GF-D8 (cell line): ENCODE data around the gene XPC.
A peak's percentile ranks its signal among the peaks of the same experiment; 100 is the strongest.
"Not testable (repeated sequence)": the region's sequence is repeated elsewhere in the genome, so short reads cannot be mapped to it uniquely, and the experiment has no call there.

ENCODE experiments used
- DNase-seq: peaks from one replicate; lab custom pipeline; 2025; lab: John Stamatoyannopoulos, UW

The XPC gene

DNA sequence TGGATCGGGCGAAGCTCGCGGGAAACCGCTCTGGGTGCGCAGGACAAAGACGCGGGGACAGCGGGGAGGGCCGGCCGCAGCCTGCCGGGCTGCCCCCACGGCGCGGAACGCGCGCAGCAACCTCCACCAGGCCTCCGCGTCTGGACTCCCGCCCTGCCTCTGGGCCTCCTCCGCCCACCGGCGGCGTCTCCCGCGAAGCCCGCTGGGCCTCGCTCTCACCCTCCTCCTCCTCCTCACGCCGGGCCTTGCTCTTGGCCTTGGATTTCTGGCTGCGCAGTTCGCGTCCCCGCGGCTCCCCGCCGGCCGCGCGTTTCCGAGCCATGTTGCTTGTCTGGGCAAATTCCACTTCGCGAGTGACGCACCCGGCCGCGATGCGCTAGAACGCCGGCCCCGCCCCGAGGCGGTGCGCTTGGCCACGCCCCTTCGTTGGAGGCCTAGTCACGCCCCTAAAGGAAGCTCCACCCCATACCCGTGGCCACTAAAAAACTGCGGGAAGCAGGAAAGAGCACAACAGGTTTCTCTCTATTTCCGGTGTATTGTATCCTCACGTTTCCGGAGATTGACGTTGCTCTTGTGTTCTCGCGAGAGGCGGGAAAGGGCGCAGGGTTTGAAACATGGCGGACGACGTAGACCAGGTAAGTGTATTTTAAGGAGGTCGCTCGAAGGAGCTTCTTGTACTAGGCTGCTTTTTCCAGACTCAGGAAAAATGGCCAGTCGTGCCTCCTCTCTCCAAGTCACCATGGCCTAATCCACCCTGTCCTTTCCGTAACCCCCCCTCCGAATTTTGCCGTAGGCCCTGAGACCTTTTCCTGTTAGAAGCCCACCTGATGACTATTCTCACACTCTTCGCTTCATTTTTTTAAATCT lies at the start of gene XPC, which contains the start of gene LSM3:
TSS of gene XPC (minus strand) at position 355 of the 867 bp plus-strand sequence. CDS start at position 322, 33 bp downstream.
TSS of gene LSM3 (plus strand) at position 571 of the 867 bp plus-strand sequence. CDS start at position 615, 44 bp downstream.
- DNase-seq, result peak; percentile 94

DNA sequence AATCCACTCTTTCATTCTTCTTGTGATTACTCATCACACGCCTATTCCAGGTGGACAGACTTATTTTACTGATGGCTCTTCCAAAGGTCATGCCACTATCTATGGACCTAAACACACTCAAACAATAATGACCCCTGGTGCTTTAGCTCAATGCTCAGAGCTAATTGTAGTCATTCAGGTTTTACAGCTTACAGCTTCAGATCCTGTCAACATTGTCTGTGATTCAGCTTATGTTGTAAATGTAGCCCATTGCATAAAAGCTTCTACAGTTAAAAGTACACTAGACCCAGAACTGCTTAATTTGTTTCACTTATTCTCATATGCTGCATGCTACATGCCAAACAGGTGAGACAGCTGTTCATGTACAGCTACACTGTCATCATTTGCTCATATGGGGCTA lies 49.5 kb upstream of the XPC start:
- no peak for DNase-seq

DNA sequence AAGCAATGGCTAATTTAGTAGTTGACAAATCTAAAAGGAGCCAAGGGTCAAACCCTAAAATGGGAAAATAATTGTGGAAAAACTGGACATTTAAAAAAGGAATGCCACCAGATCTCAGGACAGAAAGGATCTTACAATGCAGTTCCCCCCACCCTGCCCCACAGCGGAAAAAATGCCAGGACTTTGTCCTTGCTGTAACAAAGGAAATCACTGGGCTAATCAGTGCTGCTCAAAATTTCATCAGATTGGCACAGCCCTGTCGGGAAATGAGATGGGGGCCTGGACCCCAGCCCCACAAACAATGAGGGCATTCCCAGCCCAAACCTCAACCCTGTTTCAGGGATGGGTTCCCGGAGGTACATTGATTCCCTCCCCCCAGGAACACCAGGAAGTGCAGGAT lies 48.0 kb upstream of the XPC start:
- DNase-seq, result not testable (repeated sequence)

DNA sequence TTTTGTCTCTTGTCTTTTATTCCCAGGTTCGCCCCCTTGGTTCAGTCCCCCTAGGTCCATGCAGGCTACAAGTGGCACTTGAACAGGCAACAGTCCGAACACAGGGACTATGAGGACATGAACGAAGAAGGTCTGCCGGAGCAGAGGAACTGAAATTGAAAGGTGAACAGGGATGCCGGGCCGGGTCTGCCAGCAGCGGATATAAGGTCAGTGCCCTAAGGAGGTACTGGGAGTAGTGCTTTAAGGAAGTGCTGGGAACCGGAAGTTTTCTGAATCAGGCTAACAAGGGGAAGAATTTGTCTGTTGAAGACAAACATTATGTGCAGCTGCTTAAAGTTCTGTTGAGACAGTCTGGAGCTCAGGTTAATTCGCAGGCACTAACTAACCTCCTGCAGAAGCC lies 47.0 kb upstream of the XPC start:
- DNase-seq, result no peak

DNA sequence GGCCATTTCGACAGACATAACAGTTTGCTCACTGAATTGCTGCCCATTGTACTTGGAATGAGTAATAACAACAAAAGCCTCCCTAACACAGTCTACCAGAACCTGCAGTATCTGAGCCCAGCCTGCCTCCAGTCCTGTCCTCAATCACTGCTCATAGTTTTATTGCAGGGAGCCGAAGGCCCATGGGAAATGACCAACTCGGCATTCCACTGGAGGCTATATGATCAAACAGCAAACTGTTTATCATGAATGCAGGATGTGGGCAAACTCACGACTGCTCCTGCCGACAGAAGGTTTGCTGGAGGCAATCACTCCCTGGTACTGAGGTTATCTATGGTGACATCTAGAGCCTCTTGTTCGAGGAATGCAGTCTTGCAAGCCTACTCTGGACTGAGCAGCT lies 46.5 kb upstream of the XPC start:
- DNase-seq, result no peak

DNA sequence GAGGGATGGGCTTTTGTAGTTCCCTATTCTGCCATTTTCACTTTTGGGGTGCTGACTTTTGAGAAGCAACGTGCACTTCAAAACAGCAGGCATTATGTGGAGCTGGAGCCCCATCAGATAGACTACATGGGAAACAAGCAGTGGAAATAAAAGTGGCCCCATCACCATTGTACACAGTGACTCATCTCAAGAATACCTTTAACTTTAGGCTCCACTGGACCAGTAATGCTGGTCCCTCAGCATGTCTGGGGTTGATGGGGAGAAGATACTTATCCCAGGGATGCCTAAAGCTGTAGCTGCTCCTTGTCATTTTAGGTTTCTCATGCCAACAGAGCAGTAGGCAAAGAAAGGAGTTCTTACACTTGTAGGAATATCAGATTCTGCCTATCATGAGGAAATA lies 45.2 kb upstream of the XPC start:
- no peak for DNase-seq

DNA sequence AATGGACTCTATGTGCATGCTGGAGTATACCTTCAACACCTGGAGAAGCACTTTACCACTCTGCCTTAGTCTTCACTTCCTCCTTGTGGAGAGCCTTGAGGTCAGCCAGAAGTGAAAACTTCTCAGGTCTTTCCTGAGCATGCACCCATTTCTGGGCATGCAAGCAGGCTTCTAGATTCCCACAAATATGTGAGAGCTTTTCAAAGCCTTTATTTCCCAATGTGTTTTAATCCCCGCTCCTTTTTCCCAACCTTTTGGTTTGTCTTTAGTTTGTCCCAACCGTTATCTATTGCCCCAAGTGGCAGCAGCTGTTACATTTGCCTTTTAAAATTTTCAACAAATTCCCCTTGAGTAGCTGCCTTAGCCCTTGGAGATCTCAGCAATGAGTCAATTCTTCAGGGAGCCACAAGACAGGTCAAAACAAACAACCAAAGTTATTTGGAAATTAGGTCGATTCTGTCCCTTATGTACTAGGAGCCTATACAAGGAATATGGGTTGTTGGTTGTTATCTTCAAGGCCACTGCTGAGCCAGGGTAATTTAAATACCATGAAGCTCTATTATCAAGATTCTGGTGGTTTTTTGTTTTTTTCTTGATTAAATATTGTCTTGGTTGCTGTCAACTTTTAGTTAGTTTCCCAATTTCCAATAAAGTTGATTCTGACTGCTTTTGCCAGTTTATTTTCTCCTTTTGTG lies 44.6 kb upstream of the XPC start:
- DNase-seq, result no peak

DNA sequence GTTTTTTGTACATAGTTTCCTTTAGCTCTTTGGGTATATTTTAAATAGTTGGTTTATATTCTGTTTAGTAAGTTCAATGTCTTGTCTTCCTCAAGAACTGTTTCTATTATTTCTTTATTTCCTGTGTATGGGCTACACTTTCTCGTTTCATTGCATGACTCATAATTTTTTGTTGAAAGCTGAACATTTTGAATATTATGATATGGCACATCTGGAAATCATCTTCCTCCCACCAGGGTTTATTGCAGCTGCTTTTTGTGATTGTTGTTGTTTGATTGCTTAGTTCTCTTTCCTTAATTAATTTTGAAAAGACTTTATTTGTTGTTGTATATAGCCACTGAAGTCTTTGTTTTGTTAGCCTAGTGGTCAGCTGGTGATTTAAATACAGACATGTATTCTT lies 44.1 kb upstream of the XPC start:
- DNase-seq, result no peak

DNA sequence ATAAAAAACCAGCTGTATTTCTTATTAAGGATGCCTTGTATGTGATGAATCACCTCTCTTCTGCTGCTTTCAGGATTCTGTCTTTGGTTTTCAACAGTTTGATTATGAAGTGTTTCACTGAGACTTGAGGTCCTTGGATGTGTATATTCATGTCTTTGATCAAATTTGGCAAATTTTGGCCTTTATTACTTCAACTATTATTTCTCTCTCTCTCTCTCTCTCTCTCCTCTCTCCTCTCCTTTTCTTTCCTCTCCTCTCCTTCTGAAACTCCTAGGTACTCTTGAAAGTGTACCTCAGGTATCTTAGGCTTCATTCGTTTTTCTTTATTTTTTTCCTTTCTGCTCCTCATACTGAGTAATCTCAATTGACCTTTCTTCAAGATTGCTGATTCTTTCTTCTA lies 43.5 kb upstream of the XPC start:
- DNase-seq, result no peak

DNA sequence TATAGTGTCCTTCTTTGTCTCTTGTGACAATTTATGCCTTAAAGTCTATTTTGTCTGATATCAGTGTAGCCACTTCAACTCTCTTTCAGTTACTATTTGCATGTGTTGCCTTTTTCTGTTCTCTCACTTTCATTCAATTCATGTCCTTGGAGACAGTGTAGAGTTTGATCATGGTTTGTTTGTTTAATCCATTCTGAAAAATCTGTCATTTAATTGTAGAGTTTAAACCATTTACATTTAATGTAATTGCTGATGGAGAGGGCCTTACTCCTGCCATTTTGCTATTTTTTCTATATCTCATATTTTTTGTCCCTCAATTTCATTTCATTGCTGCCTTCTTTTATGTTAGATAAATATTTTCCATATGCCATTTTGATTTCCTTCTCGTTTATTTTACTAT lies 42.5 kb upstream of the XPC start:
- no peak for DNase-seq

DNA sequence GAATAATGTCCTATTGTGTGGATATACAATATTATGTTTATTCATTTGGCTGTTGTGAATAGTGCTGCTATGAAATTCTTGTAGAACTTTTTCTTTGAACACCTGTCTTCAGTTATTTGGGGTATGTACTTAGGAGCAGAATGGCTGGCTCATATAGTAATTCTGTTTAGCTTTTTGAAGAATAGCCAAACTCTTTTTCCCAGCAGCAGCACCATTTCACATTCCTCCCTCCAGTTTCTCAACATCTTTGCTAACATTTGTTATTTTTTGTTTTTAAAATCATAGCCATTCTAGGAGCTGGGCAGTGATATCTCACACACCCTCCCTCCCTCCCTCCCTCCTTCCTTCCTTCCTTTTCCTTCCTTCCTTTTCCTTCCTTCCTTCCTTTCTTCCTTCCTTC lies 40.0 kb upstream of the XPC start:
- DNase-seq, result no peak

DNA sequence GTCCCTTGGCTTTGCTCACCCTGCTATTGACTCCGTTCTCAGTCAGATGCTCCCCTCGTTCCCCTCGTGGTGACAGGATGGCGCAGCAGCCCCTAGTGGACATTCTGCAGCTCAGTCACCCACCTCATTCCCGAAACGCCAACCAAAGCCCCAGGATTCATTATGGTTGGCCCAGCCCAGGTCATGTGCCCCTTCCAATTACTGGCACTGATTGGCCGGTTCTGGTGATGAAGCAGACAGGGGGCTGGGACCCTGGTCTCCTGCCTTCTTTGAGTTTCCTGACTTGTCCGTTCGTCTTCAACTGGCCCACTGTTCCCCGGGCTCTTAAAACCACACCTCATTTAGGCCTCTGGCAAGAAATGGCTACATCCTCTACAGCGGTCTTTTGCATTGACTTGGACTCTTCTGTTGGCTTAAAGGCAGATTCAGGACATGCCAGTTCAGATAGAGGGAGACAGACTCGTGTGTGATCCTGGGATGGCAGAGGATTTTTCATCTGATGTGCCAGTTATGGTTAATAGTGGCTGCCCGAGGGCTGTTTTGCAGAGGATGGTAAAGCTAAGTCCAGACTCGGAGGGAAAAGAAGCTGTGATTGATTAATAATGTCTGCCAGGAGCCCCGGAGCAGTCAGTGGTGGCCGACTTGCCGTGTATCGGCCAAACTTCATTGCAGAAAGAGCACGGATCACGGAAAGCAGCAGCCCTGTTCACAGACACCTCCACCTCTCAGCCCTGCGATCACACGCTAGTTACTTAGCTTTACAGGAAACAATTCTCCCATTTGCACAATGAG lies 38.1 kb upstream of the XPC start:
- DNase-seq, result no peak

DNA sequence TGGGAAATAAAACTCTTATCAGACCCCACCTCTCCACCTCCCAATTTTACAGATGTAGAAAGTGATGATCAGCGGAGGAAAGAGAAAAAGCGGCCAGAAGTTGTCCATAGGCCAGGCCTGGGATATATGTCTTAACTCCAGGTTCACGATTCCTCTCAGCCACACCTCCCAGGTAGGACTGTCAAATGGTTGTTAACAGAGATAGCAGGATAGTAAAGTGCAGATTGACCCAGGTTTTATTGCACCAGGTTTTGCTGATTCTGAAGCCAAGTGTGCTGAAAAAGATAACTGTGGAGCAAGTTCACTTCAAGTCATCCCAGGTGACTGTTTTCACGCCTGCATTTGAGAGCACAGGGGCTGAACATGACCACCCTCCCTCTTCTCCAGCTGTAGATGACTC lies 36.4 kb upstream of the XPC start:
- no peak for DNase-seq

DNA sequence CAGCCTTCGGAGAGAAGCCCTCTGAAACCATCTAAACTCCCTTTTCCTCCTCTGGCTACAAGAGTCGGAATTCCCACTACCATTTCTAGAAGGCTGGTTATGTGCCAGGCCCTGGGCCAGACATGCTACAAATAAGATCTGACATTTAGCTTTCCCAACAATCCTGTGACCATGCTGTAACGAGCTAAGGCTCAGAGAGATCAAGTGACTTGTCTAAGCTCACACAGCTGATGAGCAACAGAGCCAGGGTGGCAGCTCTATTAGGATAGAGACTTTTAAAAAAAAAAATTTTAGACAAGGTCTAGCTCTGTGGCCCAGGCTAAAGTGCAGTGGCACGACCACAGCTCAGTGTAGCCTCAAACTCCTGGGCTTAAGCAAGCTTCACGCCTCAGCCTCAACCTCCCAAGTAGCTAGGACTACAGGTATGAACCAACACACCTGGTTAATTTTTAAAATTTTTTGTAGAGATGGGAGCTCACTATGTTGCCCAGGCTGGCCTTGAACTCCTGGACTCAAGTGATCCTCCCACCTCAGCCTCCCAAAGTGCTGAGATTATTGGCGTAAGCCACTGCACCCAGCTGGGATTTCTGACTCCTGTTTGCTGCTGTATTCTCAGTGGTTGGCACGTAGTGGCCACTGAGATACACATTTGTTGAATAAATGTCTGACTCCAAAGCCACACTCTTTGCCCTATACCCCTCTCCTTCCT lies 34.8 kb upstream of the XPC start:
- no peak for DNase-seq

DNA sequence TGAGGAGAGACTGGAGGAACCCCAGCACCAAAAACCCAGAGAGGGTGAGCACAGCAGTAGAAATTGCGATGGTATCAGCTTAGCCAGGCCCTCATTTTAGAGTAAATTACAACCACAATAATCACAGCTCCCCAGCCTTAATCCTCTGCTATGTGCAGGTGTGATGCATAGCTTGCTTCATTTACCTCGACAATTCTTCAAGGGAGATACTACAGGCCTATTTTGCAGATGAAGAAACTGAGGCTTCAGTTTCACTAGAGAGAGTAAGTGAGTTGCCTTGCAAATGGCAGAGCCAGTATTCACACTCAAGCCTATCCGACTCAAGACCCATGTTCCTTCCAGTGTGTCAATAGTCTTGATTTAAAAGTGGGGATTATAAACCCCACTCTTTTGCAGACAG lies 33.6 kb upstream of the XPC start:
- no peak for DNase-seq

DNA sequence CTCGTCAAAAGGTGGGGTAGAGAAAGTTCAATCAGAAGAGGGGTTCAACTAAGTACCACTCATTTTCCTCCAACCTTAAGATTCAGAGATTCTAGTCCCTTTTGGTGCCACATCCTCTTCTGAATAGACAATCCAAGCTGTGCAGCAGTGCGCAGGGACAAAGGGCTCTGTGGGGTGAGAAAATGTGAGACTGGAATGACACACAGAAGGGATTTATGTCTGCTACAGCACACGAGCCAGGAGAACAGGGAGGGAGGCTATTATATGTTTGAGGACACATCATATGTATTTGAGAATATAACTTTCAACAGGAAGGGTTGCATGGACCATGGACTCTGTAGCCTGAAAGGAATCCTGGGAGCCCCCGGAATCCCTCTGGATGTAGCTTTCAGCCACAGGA lies 33.2 kb upstream of the XPC start:
- DNase-seq, result no peak

DNA sequence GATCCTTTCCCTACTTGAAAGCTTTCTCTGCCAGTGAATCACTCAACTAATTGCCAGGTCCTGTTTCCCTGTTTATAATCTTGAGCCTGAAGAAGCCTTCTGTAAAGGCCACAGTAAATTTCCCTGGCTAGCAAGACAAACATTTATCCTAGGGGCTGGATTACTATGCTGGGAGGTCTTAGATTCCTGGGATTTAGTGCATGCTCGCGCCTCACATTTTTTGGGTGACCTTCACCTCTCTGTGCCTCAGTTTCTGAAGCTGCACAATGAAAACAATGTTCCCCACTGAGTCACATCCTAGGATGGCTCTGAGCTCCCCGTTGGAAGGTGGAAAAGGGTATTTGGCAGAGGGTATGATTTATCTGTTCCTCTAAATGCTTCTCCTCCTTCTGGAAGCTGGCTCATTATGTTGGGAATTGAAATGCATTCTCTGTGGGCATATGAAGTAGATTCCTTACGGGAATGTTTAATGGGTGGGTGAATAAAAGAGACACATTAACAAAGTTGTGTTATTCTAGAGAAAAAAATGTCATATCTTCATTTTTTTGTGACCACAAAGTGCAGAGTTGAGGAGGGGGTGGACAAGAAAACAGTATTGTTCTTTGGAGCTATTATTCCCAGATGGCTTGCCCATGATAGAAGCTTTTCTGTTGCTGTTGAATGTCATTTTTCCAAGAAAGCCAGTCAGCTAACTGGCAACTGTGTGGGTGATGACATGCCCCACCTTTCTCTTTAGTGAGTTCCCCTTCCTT lies 32.6 kb upstream of the XPC start:
- no peak for DNase-seq

DNA sequence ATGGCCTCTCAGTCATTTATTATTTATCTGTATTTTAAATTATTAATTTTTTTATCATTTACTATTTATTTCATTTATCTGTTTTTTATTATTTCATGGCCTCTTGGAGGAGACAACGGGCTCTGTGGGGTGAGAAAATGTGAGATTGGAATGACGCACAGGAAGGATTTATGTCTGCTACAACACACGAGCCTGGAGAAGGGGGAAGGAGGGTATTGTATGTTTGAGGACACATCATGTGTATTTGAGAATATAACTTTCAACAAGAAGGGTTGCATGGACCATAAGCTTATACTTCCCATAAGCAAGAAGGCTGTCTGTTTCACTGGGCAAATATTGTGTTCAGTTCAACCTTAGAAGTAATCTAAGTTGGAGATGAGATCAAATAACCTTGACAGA lies 31.9 kb upstream of the XPC start:
- DNase-seq, result no peak

DNA sequence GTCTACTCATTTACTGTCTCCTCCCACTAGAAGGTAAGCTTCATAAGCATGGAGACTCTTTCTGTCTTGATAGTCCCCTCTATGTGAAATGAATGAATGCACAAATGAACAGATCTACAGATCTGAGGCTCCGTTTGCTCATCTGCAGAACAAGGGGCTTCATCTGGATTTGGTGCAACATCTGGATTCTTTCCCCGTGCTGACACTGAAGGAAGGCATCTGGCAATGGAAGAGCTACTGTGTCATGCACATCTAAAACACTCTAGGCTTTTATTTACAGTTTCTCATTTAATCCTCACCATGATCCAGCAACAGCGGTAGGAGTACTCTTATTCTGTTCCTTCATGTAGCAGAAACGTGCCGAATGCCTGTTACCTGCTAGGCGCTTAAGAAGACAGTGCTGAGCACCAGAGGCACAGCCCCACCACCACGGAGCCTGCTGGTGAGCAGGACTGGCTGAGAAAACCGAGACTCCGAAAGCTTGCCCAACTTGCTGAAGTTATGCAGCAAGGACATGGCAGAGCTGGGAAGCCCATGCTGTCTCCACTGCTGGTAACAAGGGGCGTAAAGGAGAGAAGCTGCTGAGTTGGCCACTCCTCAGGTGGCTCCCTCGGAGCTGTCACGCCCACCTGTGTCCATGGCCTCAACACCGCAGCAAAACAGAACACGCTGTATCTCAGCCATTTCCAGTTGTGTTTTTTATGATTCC lies 31.3 kb upstream of the XPC start:
- DNase-seq, result no peak

DNA sequence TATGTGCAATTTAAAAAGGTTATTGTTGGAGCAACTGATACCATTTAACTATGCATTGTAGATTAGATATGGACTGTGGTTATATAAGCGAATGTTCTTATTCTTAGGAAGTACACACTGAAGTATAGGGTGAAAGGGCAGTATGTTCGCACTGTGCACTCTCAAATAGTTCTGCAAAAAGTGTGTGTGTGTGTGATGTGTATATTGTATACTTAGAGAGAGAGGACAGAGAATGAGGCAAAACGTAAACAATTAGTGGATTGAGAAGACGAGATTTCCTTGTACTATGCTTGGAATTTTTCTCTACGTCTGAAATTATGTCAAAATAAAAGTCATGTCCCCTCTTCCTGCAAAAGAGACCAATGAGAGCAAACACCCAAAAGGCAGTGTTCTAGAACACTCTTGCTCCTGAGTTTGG lies 30.6 kb upstream of the XPC start:
- DNase-seq, result no peak

DNA sequence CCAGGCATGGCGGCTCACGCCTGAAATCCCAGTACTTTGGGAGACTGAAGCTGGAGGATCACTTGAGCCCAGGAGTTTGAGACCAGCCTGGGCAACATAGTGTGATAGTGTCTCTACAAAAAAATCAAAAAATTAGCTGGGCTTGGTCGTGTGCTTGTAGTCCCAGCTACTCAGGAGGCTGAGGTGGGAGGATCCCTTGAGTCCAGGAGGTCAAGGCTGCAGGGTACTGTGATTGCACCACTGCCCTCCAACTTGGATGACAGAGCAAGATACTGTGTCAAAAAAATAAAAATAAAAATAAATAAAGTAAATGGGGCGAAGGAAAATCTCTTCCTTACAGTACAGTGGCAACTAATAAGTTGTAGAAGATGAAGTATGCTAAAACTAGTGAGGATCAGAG lies 29.8 kb upstream of the XPC start:
- DNase-seq, result no peak
